Stimulated activated naive CD8-positive, alpha-beta T cell treated with anti-CD3 and anti-CD28 coated beads, Interleukin-15, amount 100 ng/mL, for 72 hours (primary cell): ENCODE results near the gene GTF2IRD1.
"Not testable (repeated sequence)": the region's sequence is repeated elsewhere in the genome, so short reads cannot be mapped to it uniquely, and the experiment has no call there.

Source experiments
- ATAC-seq: fragments of 150-1000 bp; cut with Tn5 transposase; 2 replicates; pipeline ENCODE4 v1.10.0; 2021; ENCODE audit warnings: mild to moderate bottlenecking, moderate library complexity
- DNase-seq, 2 donors: peaks; one replicate each; pipeline ENCODE4 v3.0.0; 2021 to 2022
- H3K27ac Mint-ChIP-seq, 2 donors: one replicate each; pipeline ENCODE4 v1.8.0; 2022; ENCODE audit warnings: mild to moderate bottlenecking in 2 of 2, mixed read lengths in 2 of 2, moderate library complexity in 2 of 2
- H3K27me3 Mint-ChIP-seq: one replicate; pipeline ENCODE4 v1.8.0; 2022; ENCODE audit warnings: mixed read lengths
- H3K4me1 Mint-ChIP-seq: one replicate; pipeline ENCODE4 v1.8.0; 2022; ENCODE audit warnings: mild to moderate bottlenecking, mixed read lengths
- H3K4me3 Mint-ChIP-seq, 2 donors: one replicate each; pipeline ENCODE4 v1.8.0; 2022; ENCODE audit warnings: mild to moderate bottlenecking in 2 of 2, mixed read lengths in 2 of 2, moderate library complexity in 1 of 2
- H3K9me3 Mint-ChIP-seq, 2 donors: one replicate each; pipeline ENCODE4 v1.8.0; 2022; ENCODE audit warnings: mixed read lengths in 2 of 2

The GTF2IRD1 gene

GRCh38 chr7:74505471-74506324 is 52.0 kb downstream of the GTF2IRD1 start:
- Mint-ChIP-seq H3K27me3 (no peaks in the 10 kb centered on the region), H3K4me1 (no peaks in the 10 kb centered on the region), H3K27ac (no peak overlapping the region), H3K4me3 (no peak overlapping the region), H3K9me3 (no peaks in the 10 kb centered on the region)
- ATAC-seq (no peak), DNase-seq (no peak)

GRCh38 chr7:74506325-74506724 is 52.6 kb downstream of the GTF2IRD1 start:
- DNase-seq (no peak), ATAC-seq (no peak)
- Mint-ChIP-seq H3K27me3 (no peaks in the 10 kb centered on the region), H3K9me3 (no peaks in the 10 kb centered on the region), H3K4me1 (no peaks in the 10 kb centered on the region), H3K27ac (no peak overlapping the region), H3K4me3 (no peak overlapping the region)

DNA sequence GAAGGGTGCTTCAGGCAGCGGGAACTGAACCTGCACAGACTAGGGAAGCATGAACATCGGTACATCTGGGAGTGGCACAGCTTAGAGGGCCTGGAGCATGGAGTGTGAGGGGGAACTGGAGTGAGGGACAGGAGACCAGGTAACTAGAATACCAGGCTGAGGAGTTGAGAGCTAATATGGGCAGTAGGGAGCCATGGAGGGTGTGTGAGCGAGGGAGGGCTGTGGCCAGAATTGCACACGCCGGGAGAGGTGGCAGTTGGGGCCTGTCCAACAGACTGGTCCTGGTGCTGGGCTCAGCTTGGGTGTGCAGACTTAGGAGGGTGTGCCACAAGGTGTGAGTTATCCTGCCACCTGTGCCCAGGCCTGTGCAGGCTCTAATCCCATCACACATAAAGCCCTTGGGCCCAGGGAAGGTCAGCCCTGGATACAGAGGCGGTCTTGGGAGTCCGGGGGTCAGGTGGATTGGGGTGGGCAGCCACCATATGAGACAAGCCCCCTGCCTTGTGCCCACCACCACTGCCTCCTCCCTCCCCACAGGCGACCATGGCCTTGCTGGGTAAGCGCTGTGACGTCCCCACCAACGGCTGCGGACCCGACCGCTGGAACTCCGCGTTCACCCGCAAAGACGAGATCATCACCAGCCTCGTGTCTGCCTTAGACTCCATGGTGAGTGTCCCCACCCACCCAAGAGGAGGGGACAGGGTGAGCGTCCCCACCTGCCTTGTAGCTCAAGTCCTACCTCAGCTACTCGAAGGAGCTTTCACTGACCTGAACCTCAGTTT is 54.0 kb downstream of the GTF2IRD1 start:
- Mint-ChIP-seq H3K4me1 (no peaks in the 10 kb centered on the region), H3K27ac (peak overlapping the region in 1 of 2 donors; percentile 62), H3K4me3 (no peak overlapping the region), H3K27me3 (no peaks in the 10 kb centered on the region), H3K9me3 (no peaks in the 10 kb centered on the region)
- DNase-seq (no peak), ATAC-seq (no peak)

DNA sequence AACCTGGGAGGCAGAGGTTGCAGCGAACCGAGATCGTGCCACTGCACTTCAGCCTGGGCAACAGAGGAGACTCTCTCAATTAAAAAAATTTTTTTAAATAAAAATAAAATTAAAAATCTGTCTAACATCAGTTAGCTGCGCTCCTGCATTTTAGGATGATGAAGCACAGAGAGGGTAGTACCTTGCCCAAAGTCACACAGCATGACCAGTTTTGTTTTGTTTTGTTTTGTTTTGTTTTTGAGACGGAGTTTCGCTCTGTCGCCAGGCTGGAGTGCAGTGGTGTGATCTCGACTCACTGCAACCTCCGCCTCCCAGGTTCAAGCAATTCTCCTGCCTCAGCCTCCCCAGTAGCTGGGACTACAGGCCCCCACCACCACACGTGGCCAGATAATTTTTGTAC is 55.7 kb downstream of the GTF2IRD1 start:
- H3K4me3 Mint-ChIP-seq, H3K4me1 Mint-ChIP-seq, ATAC-seq, H3K9me3 Mint-ChIP-seq, H3K27me3 Mint-ChIP-seq, H3K27ac Mint-ChIP-seq, DNase-seq: not testable (repeated sequence)

DNA sequence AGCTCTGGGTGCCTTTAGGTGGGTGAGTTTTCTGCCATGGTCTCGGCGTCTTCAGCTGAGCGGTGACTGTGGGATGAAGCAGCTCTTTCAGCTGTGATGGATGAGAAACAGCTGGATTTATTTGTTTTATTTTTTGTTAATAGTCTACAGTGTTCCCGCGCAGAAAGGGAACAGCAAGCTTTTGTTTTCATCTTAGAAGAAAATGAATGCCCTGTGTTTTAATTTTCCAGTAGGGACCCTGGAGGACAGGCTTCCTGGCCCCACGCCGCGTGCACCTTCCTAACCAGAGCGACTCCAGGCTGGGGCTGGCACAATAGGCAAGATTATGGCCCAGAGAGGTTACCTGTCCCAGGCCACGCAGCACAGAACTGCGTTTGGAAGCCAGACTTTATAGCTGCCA is 57.6 kb downstream of the GTF2IRD1 start:
- DNase-seq (no peak), ATAC-seq (no peak)
- no peaks in the 10 kb centered on the region for H3K4me1 Mint-ChIP-seq
- H3K9me3 Mint-ChIP-seq: no peaks in the 10 kb centered on the region
- H3K27ac Mint-ChIP-seq: no peak overlapping the region
- no peak overlapping the region for H3K4me3 Mint-ChIP-seq
- H3K27me3 Mint-ChIP-seq: no peaks in the 10 kb centered on the region

- DNase-seq: no peak
- H3K27me3 Mint-ChIP-seq: no peaks in the 10 kb centered on the region
- H3K4me1 Mint-ChIP-seq: no peaks in the 10 kb centered on the region
- H3K4me3 Mint-ChIP-seq: no peak overlapping the region
- no peaks in the 10 kb centered on the region for H3K9me3 Mint-ChIP-seq
- no peak overlapping the region for H3K27ac Mint-ChIP-seq
- ATAC-seq: no peak
Observed at GRCh38 chr7:74512762-74513161, 59.1 kb downstream of the GTF2IRD1 start.

DNA sequence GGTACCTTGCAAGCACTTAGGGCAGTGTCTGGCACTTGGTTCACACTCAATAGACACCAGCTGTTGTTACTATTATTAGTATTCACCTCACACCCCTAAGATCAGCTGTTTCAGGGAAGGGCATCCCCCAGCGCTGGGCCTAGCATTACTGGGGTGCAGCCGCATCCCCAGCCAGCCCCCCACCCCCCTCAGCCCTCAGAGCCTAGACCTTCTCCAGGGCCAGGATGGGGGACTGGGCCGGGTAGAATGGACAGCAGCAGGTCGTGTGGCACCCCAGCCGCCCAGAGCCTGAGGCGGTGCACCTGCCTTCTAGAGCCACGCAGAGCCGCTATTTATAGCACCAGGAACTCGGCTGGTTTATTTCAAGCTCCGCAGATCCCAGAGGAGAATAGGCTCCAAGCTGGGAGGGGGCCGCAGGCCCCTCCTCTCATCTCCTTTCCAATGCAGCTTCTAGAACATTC is 60.5 kb downstream of the GTF2IRD1 start:
- Mint-ChIP-seq H3K27me3 (no peaks in the 10 kb centered on the region), H3K4me3 (no peak overlapping the region), H3K4me1 (no peaks in the 10 kb centered on the region), H3K9me3 (no peaks in the 10 kb centered on the region), H3K27ac (no peak overlapping the region)
- DNase-seq (no peak), ATAC-seq (no peak)

GRCh38 chr7:74515276-74515675 is 61.6 kb downstream of the GTF2IRD1 start:
- Mint-ChIP-seq H3K9me3 (no peaks in the 10 kb centered on the region), H3K4me3 (no peak overlapping the region), H3K27me3 (no peaks in the 10 kb centered on the region), H3K27ac (no peak overlapping the region), H3K4me1 (no peaks in the 10 kb centered on the region)
- ATAC-seq (no peak), DNase-seq (no peak)

- Mint-ChIP-seq H3K27me3 (no peaks in the 10 kb centered on the region), H3K4me3 (no peak overlapping the region), H3K27ac (peak overlapping the region in 1 of 2 donors; percentile 7), H3K4me1 (no peaks in the 10 kb centered on the region), H3K9me3 (no peaks in the 10 kb centered on the region)
- ATAC-seq (no peak), DNase-seq (no peak)
Observed at GRCh38 chr7:74516214-74516613, 62.5 kb downstream of the GTF2IRD1 start.

DNA sequence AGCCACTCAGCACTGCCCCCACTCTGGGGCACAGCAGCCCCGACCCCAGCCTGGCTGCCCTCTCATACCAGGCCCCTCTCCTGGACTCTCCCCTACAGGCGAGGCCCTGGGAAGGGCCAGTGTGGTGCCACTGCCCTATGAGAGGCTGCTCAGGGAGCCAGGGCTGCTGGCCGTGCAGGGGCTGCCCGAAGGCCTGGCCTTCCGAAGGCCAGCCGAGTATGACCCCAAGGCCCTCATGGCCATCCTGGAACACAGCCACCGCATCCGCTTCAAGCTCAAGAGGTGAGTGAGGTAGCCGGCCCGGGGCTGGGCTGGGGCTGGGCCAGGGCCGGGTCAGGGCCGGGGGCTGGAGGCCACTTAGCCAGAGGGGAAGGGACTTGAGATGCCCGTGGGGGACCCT is 64.3 kb downstream of the GTF2IRD1 start:
- Mint-ChIP-seq H3K4me1 (no peaks in the 10 kb centered on the region), H3K27ac (no peak overlapping the region), H3K9me3 (no peaks in the 10 kb centered on the region), H3K27me3 (no peaks in the 10 kb centered on the region), H3K4me3 (no peak overlapping the region)
- DNase-seq (no peak), ATAC-seq (no peak)

DNA sequence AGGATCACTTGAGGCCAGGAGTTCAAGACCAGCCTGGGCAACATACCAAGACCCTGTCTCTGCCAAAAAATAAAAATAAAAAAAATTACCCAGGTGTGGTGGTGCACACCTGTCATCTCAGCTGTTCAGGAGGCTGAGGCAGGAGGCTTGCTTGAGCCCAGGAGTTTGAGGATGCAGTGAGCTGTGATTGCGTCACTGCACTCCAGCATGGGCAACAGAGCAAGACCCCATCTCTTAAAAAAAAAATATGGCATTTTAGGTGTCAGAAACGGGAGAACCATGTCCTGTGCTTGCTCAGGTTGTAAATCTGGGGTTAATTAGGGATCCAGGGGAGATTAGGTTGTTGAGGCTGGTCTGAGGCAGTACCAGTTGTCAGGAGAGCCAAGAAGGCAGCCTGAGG is 64.9 kb downstream of the GTF2IRD1 start:
- H3K9me3 Mint-ChIP-seq: no peaks in the 10 kb centered on the region
- no peaks in the 10 kb centered on the region for H3K27me3 Mint-ChIP-seq
- DNase-seq: no peak
- H3K4me3 Mint-ChIP-seq: no peak overlapping the region
- H3K4me1 Mint-ChIP-seq: no peaks in the 10 kb centered on the region
- H3K27ac Mint-ChIP-seq: no peak overlapping the region
- no peak for ATAC-seq

- DNase-seq (no peak), ATAC-seq (no peak)
- Mint-ChIP-seq H3K4me3 (no peak overlapping the region), H3K27ac (no peak overlapping the region), H3K4me1 (no peaks in the 10 kb centered on the region), H3K27me3 (no peaks in the 10 kb centered on the region), H3K9me3 (no peaks in the 10 kb centered on the region)
Observed at GRCh38 chr7:74519395-74519794, 65.7 kb downstream of the GTF2IRD1 start.

- H3K4me1 Mint-ChIP-seq: no peaks in the 10 kb centered on the region
- no peaks in the 10 kb centered on the region for H3K9me3 Mint-ChIP-seq
- no peak overlapping the region for H3K4me3 Mint-ChIP-seq
- H3K27ac Mint-ChIP-seq: no peak overlapping the region
- ATAC-seq (no peak), DNase-seq (no peak)
- H3K27me3 Mint-ChIP-seq: no peaks in the 10 kb centered on the region
Observed at GRCh38 chr7:74521855-74522254, 68.1 kb downstream of the GTF2IRD1 start.

DNA sequence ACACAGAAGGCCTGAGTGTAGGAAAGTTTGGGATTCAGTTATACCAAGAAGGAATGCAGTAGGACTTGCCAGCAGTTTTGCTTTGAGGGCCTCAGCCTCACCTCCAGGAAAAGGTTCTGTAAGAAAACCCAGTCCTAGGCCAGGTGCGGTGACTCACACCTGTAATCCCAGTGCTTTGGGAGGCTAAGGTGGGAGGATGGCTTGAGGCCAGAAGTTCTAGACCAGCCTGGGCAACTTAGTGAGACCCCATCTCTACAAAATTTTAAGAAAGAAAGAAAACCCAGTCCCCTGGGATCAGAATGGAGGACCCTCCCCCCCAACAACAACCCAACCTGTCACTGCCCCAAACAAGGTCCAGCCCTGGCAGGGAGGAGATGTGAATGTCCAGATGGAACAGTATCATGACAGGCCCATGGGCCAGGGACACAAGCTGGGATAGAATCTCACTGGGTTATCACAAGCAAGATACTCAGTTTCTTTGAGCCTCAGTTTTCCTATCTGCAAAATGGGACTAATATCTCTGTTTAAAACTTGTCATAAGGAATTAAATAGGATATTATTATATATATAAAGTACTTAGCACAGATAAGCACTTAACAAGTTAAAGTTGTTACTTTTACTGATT is 68.7 kb downstream of the GTF2IRD1 start:
- no peak overlapping the region for H3K27ac Mint-ChIP-seq
- H3K4me3 Mint-ChIP-seq: no peak overlapping the region
- DNase-seq: no peak
- H3K27me3 Mint-ChIP-seq: no peaks in the 10 kb centered on the region
- ATAC-seq: no peak
- no peaks in the 10 kb centered on the region for H3K9me3 Mint-ChIP-seq
- no peaks in the 10 kb centered on the region for H3K4me1 Mint-ChIP-seq

GRCh38 chr7:74523015-74523414 is 69.3 kb downstream of the GTF2IRD1 start:
- no peak for DNase-seq
- no peaks in the 10 kb centered on the region for H3K4me1 Mint-ChIP-seq
- ATAC-seq: no peak
- H3K9me3 Mint-ChIP-seq: no peaks in the 10 kb centered on the region
- H3K4me3 Mint-ChIP-seq: no peak overlapping the region
- H3K27me3 Mint-ChIP-seq: no peaks in the 10 kb centered on the region
- no peak overlapping the region for H3K27ac Mint-ChIP-seq

GRCh38 chr7:74525140-74525539 is 71.4 kb downstream of the GTF2IRD1 start:
- Mint-ChIP-seq H3K9me3 (no peaks in the 10 kb centered on the region), H3K4me3 (no peak overlapping the region), H3K27ac (no peak overlapping the region)

More at GRCh38 chr7:74525140-74525539, 71.4 kb downstream of the GTF2IRD1 start:
- ATAC-seq: no peak
- no peaks in the 10 kb centered on the region for H3K27me3 Mint-ChIP-seq
- H3K4me1 Mint-ChIP-seq: no peaks in the 10 kb centered on the region
- no peak for DNase-seq
